ENCODE data around the gene NDST3.

- no peak for TF ChIP-seq CTCF (IDR thresholded peaks at IDR 0.05)
- no peak for TF ChIP-seq POLR2A (IDR thresholded peaks at IDR 0.05)
These were observed 67.9 kb downstream of the NDST3 start for GRCh38 chr4:118102195-118102594.

Measured in adrenal gland (tissue), 5 donors.